GM12878 (cell line): ENCODE data around the gene RAET1E. TPM values are rescaled to one million over a fixed set of nuclear protein-coding genes. Genes with fewer than 3 reads are reported as not detected.
"Not testable (repeated sequence)": the region's sequence is repeated elsewhere in the genome, so short reads cannot be mapped to it uniquely, and the experiment has no call there.

Experiments
- ATAC-seq: fragments of 200-7000 bp; cut with Tn5 transposase; 3 replicates; pipeline ENCODE4 v1.9.1; 2020; ENCODE audit warnings: mild to moderate bottlenecking, moderate library complexity
- BruUV-seq: library from RNA; stranded (reverse); fragments of 400-500 nt; replicated peaks from 2 replicates; lab custom pipeline; 2021; lab: Mats Ljungman, UMichigan
- CTCF ChIA-PET: fragments of 300-600 bp; sonication (Branson Sonifier 250); formaldehyde crosslinking; extraction: SDS; loops from one replicate; lab custom pipeline; 2021; ENCODE audit warnings: inconsistent platforms; lab: Yijun Ruan, JAX
- POLR2A ChIA-PET: fragments of 350-600 bp; formaldehyde crosslinking; extraction: SDS; loops from one replicate; lab custom pipeline; 2021; ENCODE audit warnings: inconsistent platforms; lab: Charles Lee
- RAD21 ChIA-PET: fragments of 300-600 bp; sonication (Branson Sonifier 250); formaldehyde crosslinking; loops from one replicate; lab custom pipeline; 2023; ENCODE audit warnings: antibody characterized with exemption; ENCODE audit not compliant: unreplicated experiment; lab: Charles Lee
- SMC1A ChIA-PET: fragments of 300-600 bp; sonication (Branson Sonifier 250); formaldehyde crosslinking; loops from one replicate; lab custom pipeline; 2023; ENCODE audit not compliant: unreplicated experiment, uncharacterized antibody; lab: Charles Lee
- DNase-seq: peaks from one replicate; pipeline ENCODE4 v3.0.0-alpha.2; 2011; ENCODE audit warnings: low read depth, low spot score
- FAIRE-seq: peaks from 3 replicates; lab custom pipeline; 2011; peaks lifted over from hg19 to GRCh38; lab: Jason Lieb, UNC
- H2AFZ ChIP-seq: 2 replicates; pipeline ENCODE4 v1.6.0; 2011; ENCODE audit warnings: low read depth, low read length, control low read depth; ENCODE audit not compliant: control insufficient read depth
- H3K27ac ChIP-seq: 2 replicates; pipeline ENCODE4 v1.5.1; 2011; ENCODE audit warnings: control low read depth; ENCODE audit not compliant: control insufficient read depth, insufficient read depth
- H3K27me3 ChIP-seq, 2 experiments: replicated peaks in 1 of 2; 2 replicates each; pipeline versions ENCODE4 v1.6.0 to v1.6.1; 2011; ENCODE audit warnings: low read length in 1 of 2; ENCODE audit not compliant: control insufficient read depth in 2 of 2, insufficient read depth in 2 of 2
- H3K36me3 ChIP-seq, 2 experiments: 2 replicates each; pipeline ENCODE4 v1.5.1; 2011; ENCODE audit warnings: low read length in 1 of 2; ENCODE audit not compliant: control insufficient read depth in 2 of 2, insufficient read depth in 2 of 2
- H3K4me1 ChIP-seq: 2 replicates; pipeline ENCODE4 v1.6.1; 2011; ENCODE audit warnings: mild to moderate bottlenecking, low read length, moderate library complexity, mixed read lengths; ENCODE audit not compliant: control insufficient read depth, insufficient read depth
- H3K4me2 ChIP-seq: 2 replicates; pipeline ENCODE4 v1.6.0; 2011; ENCODE audit warnings: control low read depth; ENCODE audit not compliant: control insufficient read depth, insufficient read depth
- H3K4me3 ChIP-seq: fragments of 200-600 bp; sonication (generic); 2 replicates; pipeline ENCODE4 v1.5.1; 2016
- H3K79me2 ChIP-seq: 2 replicates; pipeline ENCODE4 v1.6.0; 2011; ENCODE audit warnings: low read length; ENCODE audit not compliant: control insufficient read depth, insufficient read depth
- H3K9ac ChIP-seq: 2 replicates; pipeline ENCODE4 v1.8.0; 2011; ENCODE audit warnings: low read length, control low read depth, mixed read lengths; ENCODE audit not compliant: control insufficient read depth, insufficient read depth
- H3K9me3 ChIP-seq: replicated peaks from 3 replicates; pipeline ENCODE4 v1.5.1; 2011; ENCODE audit warnings: mild to moderate bottlenecking, low read length; ENCODE audit not compliant: control insufficient read depth, insufficient read depth
- H4K20me1 ChIP-seq: 2 replicates; pipeline ENCODE4 v1.6.0; 2011; ENCODE audit not compliant: control insufficient read depth, insufficient read depth
- CHD1 ChIP-seq: IDR thresholded peaks from 2 replicates; pipeline ENCODE4 v1.6.1; 2012; ENCODE audit warnings: low read depth, low read length, improper control_type of control experiment
- KLF5 ChIP-seq: fragments of 450-650 bp; IDR thresholded peaks from 2 replicates; pipeline ENCODE4 v1.6.1; 2014; ENCODE audit warnings: mild to moderate bottlenecking; ENCODE audit not compliant: partially characterized antibody
- WGBS: methylation state at CpG from one replicate; pipeline ENCODE4 v1.1.6; 2016; ENCODE audit warnings: low lambda C conversion rate; ENCODE audit not compliant: insufficient replicate concordance, insufficient coverage; ENCODE audit errors: missing lambda C conversion rate; 5-methylcytosine and 5-hydroxymethylcytosine counted together
- in situ Hi-C: fragments of 300-500 bp; cut with MboI; formaldehyde crosslinking; loops from 9 replicates; pipeline ENCODE4 v1.14.3; 2018; ENCODE audit warnings: mixed read lengths
- intact Hi-C: fragments of 100-400 bp; cut with micrococcal nuclease; formaldehyde crosslinking; loops from one replicate; pipeline ENCODE4 v1.14.2; 2022; ENCODE audit not compliant: unreplicated experiment
- polyA plus RNA-seq, 11 experiments: library from polyadenylated mRNA; depleted of rRNA in 4 of 11; unstranded in 6 of 11; stranded (reverse) in 5 of 11; fragments of >200 nt; fragmentation: Nextera tagmentation in 4 of 11; fragmentation: Illumina TruSeq in 1 of 11; extraction: Ambion mirVana in 4 of 11; extraction: Trizol in 1 of 11; gene quantifications; 1 replicate in 1 of 11; 2 replicates in 10 of 11; pipeline versions ENCODE4 v1.2.1 to v1.2.3, GENCODE V29; 2011 to 2016; ENCODE audit warnings: inconsistent platforms in 2 of 11, missing spikeins in 2 of 11, low read depth in 1 of 11
- total RNA-seq, 4 experiments: library from RNA; depleted of rRNA in 3 of 4; stranded (reverse); fragments of >200 nt in 3 of 4; fragmentation: Illumina TruSeq in 1 of 4; extraction: Trizol in 1 of 4; gene quantifications; 2 replicates each; pipeline versions ENCODE4 v1.2.1 to v1.2.3, GENCODE V29; 2013 to 2021

RAET1E gene
- total and polyA plus RNA-seq, 10 of the 15 experiments (the other 5 are each of a cell fraction or from before 2014, with no cell fraction given), result not detected

DNA sequence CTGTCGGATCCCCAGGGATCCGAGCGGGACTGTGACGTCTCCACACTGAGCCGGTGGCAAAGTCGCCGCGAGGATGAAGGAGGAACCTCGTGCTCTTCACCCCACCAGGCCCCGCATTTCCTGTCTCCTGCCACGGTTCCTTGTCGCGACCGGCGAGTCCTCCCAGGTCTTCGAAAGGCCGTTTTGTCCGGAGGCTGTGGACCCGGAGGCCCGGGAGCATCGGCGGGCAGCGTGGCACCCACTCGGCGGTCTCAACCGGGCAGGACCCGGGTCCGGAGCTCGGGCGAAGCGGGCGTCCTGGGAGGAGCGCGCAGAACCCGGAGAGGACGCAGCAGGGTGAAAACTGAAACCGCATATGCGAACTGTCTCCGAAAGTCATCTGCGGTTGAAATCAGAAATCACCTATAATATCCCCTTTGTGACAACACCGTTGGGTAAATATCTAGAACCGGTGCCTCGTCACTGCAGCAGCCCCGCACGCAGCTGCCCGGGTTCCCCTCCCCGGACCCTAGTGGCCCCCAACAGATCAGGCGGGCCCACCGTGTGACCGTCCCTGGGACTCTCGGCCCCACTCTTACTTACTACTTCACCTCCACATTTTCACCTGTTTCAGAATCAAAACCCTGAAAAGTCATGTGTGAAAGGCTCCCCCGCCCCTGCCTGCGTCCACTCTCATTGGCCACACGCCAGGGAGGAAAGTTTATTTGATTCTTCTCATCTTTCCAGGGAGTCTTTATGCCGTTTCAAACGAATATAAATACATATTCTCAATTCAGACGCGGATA, 40.9 kb upstream of the RAET1E start (continued):
- TF ChIP-seq CHD1 (no peak), KLF5 (no peak)
- TF ChIP-seq, all 136 proteins: peak for 40

DNA sequence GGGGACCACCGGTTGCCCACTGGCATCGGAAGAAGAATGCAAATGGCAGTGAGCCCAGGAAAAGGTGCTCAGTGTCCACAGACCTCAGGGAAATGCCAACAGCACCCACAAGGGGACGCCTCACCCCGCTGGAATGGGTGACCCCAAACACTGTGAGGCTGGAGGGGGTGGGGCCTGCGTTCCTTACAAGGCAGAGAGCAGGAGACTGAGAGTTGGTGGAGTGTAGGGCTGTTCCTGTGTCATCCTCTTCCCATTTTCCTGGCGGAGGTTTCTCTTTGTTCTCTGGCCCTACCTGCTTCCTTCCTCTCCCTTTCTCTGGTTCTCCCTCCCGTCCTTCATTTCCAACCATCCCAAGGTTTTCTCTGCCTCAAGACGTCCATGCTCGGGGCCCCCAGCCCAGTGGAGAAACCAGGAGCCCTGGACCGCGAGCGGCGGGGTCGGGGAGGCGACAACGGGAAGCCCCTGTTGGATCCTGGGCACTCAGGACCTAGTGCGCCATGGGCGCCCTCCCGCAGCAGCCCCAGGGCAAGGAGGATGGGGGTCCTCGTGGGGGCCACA, 40.2 kb upstream of the RAET1E start:
- Histone ChIP-seq H2AFZ (peak overlapping the region; percentile 51), H3K4me2 (peak overlapping the region; percentile 78), H3K27me3 (peaks cover 9 to 14% of the 10 kb centered on the region in 2 experiments), H3K4me3 (peak overlapping the region; percentile 53; the same call in 1 of the 2 replicates), H3K4me1 (peaks cover 16% of the 10 kb centered on the region)
- H3K9me3 ChIP-seq, H3K36me3 ChIP-seq, DNase-seq, H3K27ac ChIP-seq, POLR2A ChIA-PET, H3K9ac ChIP-seq, FAIRE-seq, H4K20me1 ChIP-seq, SMC1A ChIA-PET, CTCF ChIA-PET, H3K79me2 ChIP-seq: not testable (repeated sequence)
- intact Hi-C loops, result loop anchor here (5.0 to 10.0 kb wide), 4 partner anchors 129 to 877 kb away; partner anchors contain the start of gene ULBP3
- RAD21 ChIA-PET, result interaction anchor here (1.0 kb wide), 1 partner anchor 79 kb away, joined by 3 read pairs; no protein-coding TSS in a partner anchor
- in situ Hi-C loops, result loop anchor here (5.0 to 10.0 kb wide), 2 partner anchors 69 to 877 kb away; no protein-coding TSS in a partner anchor
- ATAC-seq, result peak; percentile 56
- WGBS, result under 1% methylated on average over 15 of the region's 20 CpGs
- TSS peak; percentile 78 for BruUV-seq
